HG03103 (cell line): Measurements from ENCODE around the gene DACH1.

ENCODE experiments used
- ATAC-seq: cut with Tn5 transposase; IDR thresholded peaks from one replicate; pipeline ENCODE4 v1.9.1; 2021; ENCODE audit warnings: low read depth; ENCODE audit not compliant: unreplicated experiment

The DACH1 gene

DNA sequence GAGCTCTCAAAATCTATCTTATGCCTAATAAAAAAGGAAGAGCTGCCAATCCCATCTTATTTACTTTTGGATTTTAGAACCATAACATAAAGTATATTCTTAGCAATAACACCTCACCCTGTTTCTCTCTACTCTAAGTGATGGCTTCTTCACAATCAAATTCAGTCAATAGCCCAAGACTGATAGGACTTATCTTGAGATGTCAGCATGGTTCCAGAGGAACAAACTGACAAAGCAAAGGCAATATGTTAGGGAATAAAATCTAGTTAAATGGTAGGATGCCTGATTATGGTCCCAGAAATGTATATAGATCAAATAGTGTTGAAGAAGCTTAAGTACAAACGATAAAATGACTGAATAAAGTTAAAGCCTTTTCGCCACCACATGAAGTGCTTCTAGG lies 36.3 kb downstream of the DACH1 start:
- ATAC-seq, result no peak

DNA sequence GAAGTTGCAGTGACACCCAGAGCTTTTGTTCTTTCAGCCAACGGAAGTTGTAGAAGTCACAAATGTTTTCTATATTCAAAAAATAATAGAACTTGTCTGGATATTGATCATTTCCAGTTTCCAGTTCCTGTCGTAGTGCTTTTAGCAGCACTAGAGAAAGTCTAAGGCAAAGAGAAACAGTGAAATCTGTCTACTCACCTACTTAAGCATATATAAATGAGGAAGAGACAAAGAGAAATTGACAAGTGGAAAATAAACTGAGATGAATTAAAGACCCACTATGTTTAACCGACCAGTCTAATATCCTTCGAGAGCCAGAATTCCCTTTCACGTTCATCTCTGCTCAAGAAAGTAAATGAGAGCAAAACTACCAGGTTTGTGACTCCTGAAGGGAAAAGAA lies 36.7 kb downstream of the DACH1 start:
- no peak for ATAC-seq

DNA sequence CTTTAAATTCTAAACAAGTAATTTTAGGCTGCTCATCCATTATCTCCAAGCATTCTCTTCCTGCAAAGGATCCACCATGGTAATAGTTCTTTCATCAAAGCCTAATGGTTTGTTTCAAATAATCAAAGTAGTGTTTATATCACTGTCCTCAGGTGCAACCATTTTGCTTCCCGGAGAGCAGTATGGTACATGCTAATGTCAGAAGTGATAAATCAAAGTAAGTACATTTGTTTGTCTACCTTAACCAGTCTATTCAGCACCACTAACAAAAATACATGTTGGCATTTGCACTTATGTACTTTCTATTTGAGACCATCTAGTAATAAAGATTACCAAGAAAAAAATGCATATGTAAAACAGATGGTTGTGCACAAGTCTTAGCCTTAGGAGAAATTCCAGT lies 37.5 kb downstream of the DACH1 start:
- no peak for ATAC-seq

- no peak for ATAC-seq
Observed at GRCh38 chr13:71828564-71828963, 38.4 kb downstream of the DACH1 start.

GRCh38 chr13:71828117-71828516 lies 38.9 kb downstream of the DACH1 start:
- ATAC-seq, result no peak

- ATAC-seq, result no peak
Observed at GRCh38 chr13:71827241-71827640, 39.8 kb downstream of the DACH1 start.

GRCh38 chr13:71820699-71821098 lies 46.3 kb downstream of the DACH1 start:
- ATAC-seq, result no peak

- ATAC-seq, result no peak
Observed at GRCh38 chr13:71817335-71817734, 49.7 kb downstream of the DACH1 start.

- no peak for ATAC-seq
Observed at GRCh38 chr13:71814806-71815360, 52.1 kb downstream of the DACH1 start.

GRCh38 chr13:71813187-71813586 lies 53.8 kb downstream of the DACH1 start:
- ATAC-seq, result no peak

DNA sequence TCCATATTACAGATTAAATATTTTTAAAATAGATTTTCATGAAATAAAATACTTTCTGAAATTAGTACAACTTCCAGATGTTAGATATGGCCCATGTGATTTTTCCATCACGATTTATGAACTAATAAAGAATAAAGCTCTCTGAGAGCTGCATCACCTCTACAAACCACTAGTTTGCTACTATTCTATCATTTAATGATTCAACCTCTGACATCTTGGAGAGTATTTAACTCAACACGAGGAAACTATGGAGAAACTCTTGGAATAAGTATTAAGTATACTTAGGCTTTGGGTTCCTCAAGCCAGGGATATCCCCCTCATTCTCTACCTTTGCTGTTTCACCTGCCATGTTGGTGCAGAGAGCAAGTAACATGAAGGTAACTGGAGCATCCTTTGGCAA lies 55.7 kb downstream of the DACH1 start:
- ATAC-seq, result no peak

GRCh38 chr13:71808708-71809107 lies 58.3 kb downstream of the DACH1 start:
- ATAC-seq, result no peak

DNA sequence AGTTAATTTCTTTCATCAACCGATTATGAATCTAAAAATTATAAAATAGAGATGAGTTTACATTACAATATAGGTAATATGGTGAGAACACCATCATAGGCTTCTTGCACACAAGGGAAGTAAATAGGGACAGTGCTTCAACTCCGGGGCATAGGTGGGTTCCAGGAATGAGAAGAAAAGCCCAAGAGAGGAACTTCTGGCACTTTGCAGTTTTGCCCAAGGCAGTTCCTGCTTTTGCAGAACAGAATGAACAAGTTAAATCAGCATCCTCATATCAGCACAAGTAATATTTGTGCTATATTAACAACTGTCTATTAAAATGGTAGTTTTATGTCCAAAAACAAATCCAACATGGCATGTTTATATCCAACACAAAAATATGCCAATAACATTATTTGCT lies 60.1 kb downstream of the DACH1 start:
- ATAC-seq, result no peak

GRCh38 chr13:71803066-71803465 lies 63.9 kb downstream of the DACH1 start:
- no peak for ATAC-seq

- ATAC-seq, result no peak
Observed at GRCh38 chr13:71801781-71802180, 65.2 kb downstream of the DACH1 start.

DNA sequence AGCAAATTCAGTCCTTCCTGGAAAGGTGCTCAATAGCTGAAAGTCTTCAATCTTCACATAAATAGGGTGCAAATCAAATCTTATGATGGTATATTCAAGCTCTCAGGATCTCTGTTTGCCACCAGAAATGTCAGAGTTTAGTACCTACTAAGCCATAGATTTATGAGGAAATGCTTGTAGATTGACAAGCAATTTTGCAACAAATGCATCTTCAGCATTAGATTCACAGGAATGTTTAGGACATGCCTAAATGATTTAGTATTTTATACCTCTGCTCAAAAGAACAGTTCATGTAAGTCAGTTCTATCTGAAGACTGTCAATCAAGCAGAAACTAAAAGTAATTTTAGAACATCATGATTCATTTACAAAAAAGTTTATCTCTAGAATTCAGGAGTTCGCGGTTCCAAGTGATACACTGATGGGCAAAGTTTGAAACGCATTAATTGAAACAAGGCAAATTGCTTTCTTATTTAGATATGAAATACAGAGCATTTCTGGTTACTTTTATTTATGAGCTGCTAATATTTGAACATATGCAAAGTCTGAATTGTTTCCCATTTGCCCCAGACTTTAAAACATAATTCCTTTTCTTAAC lies 65.7 kb downstream of the DACH1 start:
- no peak for ATAC-seq

DNA sequence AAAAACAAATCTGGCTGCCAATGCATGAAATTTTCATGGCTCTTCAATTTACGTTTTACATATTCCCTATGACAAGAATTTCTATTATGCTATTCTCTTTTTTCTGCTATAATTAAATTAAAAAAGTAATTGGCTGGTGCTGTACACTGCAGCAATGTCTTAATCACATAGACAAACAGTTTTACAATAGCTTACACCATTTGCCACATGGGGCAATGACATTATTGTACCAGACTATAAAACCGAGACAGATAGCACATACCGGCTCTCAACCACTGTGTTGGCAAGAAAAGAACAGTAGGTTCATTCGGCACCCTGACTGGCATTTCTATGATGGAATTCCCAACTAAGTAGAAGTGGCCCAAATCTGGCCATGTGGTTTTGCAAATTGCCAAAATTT lies 67.7 kb downstream of the DACH1 start:
- no peak for ATAC-seq

DNA sequence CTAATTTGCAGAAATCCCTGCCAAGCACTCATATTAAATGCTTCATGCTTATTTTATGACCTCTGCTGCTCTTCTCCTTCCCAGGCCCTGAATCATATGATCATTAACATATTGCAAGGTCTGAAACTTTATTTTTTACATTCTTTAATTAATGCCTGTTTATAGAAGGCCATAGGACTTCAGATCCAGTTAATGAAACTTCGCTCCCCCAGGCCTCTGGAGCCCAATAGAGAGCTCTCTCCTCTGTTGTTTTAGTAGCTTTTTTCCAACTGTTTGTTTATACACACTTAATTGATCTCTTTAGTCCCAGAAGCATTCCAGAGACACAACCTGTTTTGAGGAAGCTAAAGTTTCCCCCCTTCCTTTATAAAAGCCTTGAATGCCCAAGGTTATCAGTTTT lies 68.3 kb downstream of the DACH1 start:
- no peak for ATAC-seq

GRCh38 chr13:71797517-71797916 lies 69.5 kb downstream of the DACH1 start:
- no peak for ATAC-seq

- ATAC-seq, result no peak
Observed at GRCh38 chr13:71789693-71790329, 77.2 kb downstream of the DACH1 start.

DNA sequence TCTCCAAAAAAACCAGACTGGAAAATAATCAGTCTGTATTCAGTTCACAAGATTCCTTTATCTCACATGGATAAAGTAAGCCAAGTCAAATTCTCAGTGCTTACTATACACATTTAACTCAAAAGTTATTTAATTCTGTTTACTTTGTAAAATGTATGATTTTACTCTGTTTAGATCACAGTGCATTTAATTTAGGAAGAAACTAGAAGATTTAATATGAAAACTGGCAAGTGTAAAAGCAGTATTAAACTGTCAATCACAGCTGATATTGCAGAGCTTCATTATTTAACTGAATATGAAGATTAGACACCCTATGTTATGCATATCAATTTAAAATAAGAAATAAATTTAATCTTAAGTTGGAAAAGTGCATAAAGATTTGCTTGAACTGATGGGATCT lies 78.0 kb downstream of the DACH1 start:
- no peak for ATAC-seq

DNA sequence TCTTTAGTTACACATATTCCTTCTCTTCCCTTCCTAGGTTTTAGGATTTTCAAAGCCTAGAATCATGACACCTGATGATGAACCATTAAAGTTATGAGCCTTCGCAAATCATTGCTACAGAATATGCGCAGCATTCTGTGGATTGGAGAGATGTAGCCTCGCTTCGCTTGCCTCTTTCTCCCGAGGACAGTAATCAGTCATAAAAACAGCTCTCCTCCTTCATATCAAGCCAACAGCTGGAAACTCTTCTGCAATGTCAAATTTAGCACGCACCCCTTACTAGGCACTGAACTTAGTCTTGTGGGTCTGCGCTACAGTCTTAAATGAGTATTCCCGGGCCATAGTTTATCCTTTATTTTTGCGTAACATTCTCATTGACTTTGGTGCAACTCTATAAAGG lies 79.6 kb downstream of the DACH1 start:
- no peak for ATAC-seq
